GM18909 (cell line): ENCODE results near the gene COL23A1.

Source experiments
- ATAC-seq: cut with Tn5 transposase; IDR thresholded peaks from one replicate; pipeline ENCODE4 v1.9.1; 2021; ENCODE audit warnings: mild to moderate bottlenecking; ENCODE audit not compliant: unreplicated experiment, poor library complexity

COL23A1 gene

DNA sequence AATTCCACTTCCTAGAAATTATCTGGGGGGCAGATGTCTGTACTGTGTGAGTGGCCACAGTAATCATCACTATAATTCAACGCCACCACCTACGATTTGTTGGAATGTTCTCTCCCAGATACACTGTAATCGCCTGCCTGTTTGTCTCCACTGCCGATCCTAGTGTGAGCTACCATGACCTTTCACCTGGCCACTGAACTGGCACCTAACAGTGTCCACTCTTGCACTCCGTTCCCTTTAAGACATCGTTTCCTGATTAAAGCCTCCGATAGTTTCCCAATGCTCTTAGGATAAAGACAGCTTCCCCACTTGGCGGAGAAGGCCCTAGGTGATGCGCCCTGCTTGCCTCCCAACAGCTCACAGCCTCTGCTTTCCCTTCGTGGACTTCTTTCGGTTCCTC is 361.6 kb downstream of the COL23A1 start:
- no peak for ATAC-seq

DNA sequence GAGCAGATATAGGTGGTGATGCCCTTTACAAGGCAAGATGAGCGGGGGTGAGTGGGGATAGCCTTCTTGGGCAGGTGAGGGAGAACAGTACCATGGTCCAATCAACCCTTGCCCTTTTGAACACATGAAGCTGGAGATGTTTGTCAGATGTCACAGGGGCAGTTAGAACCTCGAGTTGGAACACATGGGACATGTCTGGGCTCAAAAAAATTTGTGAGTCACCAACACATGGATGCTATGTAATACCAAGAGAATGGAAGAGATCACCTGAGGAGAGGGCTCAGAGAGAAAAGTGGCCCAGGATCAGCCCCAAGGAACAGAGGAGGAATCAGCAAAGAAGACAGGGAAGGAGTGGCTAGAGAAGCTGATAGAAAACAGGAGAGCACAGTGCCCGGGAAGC is 362.3 kb downstream of the COL23A1 start:
- ATAC-seq: no peak

DNA sequence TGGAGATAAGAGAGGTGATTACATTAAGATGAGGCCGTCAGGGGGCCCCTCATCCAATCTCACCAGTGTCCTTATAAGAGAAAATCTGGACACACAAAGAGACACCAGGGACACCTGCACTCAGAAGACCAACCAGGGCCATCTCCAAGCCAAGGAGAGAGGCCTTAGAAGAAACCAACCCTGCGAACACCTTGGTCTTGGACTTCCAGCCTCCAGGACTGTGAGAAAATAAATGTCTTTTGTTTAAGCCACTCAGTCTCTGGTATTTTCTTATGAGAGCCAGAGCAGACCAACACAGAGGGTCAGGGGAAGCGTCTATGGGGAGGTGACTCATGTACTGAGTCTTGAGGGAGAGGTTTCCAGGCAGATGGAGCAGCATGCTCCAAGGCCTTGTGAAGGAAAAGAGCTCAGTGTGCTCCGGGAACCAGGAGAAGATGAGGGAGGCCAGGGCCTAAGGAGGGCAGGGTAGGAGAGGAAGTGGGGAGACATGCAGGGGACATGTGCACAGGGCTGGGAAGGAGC is 363.0 kb downstream of the COL23A1 start:
- ATAC-seq: no peak

DNA sequence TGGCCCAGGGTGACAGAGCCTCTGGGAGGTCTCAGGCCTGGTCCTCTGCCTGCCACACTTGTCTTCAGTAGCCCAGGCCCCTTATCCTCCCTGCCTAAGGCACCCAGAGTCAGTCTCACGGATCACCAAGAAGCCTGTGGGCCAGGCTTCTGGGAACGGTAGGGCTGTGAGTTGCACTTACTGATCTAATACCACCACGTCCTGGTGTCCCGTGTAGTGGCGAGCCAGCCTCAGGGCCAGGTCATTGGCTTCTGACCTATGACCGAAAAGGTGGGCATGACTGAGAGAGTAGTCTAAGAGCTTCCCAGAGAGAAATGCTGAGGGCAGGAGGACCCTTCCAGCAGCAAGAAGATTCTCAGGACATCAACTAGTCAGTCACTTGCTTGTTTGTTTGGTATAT is 365.0 kb downstream of the COL23A1 start:
- ATAC-seq: no peak

DNA sequence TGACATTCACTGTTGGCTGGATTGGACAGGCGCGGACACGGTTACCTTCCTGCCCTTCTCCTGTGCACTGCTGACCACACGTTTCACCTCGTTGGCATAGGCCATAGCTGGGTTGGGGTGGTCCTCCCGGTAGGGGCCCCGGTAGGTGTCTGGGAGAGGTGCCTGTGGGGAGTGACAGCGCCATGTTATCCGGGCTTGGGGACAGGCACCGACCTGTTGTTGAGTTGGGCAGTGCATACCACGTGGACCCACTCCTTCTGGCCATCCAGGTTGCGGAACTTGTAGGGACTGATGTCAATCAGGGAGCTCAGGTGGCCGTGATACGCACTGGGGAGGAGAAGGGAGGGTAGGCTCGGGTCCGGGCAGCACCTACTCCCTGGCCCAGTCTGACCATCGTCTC is 365.8 kb downstream of the COL23A1 start:
- no peak for ATAC-seq

DNA sequence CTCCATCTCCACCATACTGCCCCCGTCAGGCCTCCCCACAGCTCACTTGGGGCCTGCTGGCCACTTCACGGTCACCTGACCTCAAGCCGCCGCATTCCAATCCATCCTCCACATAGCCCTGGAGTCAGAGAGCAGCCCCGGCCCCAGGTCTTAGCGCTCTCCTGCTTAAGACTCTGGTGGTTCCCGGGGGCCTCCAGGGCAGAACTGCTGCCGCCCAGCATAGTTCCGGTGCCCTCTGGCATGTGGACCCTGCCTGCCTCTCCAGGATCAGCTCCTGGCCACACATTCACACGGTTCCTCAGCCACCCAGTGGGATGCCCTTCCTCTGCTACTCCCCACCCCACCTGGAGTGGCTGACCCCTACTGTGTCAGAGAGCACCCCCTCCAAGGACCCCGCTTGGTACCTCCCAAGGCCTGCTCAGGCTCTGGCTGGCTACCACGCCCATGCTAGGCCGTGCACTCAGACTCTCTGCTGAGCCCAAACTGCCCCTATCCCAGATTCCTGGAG is 366.3 kb downstream of the COL23A1 start:
- ATAC-seq: no peak

DNA sequence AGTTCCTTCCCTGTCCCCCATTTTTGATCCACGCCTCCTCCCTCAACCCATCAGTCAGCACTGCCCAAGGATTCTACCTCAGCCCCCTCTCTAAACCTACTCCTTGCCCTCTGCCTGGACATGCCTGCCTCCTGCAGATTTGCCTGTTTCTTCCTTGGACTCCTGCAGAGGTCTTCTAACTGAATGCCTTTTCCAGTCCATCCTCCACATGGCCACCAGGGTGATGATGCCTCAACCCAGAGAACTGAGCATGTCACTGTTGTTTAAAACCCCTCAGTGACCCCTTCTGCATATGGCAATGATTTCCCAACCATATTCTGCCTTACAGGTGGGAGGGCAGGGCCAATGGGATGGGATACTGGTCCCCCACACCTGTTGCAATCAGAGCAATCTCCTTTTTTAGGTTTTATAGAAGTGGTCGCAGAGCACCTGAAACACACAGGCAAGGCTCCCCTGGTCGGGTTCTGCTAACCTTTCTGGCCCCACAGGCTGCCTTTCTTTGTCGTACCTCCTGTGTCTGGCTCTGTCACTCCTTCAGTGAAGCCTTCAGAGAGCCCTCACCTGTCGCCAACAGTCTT is 366.9 kb downstream of the COL23A1 start:
- no peak for ATAC-seq

DNA sequence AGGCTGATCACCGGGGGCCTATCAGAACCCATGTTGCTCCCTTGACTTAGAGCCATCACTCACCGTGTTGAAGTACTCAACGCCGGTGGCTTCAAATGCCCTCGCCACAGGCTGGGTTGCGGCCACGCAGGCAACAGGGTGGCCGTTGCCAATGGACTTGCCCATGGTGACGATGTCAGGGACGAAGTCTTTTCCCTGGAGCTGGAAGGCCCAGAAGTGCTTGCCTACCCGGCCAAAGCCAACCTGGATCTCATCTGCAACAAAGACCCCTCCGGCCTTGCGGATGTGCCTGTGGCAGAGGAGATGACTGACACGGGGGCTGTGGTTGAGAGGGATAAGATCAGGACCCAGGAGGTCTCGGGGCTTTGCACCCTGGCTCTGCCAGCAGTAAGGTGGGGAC is 367.9 kb downstream of the COL23A1 start:
- ATAC-seq: no peak

DNA sequence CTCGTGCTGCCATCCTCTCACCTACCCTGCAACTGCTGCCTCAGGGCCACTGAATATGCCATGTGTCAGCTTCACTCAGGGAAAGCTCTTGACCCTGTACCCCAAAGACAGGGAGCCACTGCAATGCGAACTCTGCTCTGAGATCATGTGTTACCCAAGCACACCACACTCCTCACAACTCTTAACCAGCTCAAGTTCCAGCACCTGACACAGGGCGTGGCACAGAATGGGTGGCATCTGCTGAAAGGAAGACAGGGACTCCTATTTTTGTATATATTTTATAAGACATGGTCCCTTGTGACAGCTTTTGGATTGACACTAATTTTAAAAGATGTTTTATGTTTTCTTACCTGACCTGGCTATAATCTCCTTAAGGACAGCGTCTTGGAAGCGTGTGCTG is 368.3 kb downstream of the COL23A1 start:
- ATAC-seq: no peak

DNA sequence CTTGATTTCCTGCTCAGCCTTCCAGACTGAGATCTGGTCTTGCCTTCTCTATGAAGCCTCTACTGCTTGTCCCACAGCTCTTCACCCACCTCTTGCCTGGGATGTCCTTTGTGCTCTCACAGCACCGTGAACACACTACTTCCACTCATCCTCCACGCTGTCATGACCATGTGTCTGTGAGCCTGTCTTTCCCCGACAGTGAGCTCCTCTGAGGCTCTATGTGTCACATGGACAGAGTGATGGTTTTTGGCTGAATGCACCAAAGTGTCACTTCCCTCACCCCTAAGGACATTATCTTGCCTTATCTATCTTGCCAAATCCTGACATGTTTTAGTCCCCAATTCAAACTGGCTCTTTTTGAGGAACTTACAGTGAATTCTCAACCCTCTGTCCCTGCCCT is 368.9 kb downstream of the COL23A1 start:
- ATAC-seq: no peak

DNA sequence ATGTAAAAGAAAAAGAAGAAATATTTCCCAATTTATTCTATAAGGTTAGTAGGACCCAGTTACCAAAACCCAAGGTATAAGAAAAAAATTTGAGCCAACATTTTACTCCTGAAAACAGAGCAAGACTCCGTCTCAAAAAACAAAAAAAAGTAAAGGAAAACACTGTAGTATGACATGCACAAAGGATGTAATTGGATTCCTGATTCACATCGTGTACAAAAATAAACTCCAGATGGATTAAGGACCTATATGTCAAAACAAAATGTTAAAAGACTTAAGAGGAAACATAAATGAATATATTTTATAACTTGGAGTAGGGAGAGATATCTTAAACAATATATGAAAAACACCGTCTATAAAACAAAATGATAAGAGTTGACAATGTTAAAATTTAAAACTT is 371.4 kb downstream of the COL23A1 start:
- no peak for ATAC-seq

DNA sequence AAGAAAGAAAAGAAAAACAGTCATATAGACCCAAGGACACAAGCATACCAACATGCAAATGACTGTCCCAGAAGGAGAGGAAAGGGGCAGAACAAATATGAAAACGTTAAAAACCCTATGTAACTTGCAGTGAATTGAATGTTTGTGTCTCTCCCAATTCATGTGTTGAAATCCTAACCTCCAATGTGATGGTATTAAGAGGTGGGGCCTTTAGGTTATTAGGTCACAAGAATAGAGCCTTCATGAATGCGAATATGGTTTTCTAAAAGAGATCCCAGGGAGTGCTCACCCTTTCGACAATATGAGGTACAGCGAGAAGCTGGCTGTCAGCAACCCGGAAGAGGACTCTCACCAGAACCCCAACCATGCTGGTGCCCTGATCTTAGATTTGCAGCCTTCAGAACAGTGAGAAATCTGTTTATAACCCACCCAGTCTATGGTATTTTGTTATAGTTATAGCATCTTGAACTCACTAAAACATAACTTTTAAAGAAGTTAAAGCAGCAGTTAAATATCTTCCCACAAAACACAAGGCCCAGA is 371.9 kb downstream of the COL23A1 start:
- ATAC-seq: no peak

DNA sequence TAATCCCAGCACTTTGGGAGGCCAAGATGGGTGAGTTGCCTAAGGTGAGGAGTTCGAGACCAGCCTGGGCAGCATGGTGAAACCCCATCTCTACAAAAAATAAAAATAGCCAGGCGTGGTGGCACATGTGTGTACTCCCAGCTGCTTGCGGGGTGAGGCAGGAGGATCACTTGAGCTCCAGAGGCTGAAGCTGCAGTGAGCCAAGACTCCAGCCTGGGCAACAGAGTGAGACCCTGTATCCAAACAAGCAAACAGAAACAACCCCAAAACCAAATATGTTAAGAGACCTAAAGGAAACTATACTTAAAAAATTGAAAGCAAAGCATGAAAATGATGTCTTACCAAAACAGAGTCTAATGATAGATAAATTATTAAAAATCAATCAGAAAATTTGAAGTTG is 373.4 kb downstream of the COL23A1 start:
- ATAC-seq: no peak

DNA sequence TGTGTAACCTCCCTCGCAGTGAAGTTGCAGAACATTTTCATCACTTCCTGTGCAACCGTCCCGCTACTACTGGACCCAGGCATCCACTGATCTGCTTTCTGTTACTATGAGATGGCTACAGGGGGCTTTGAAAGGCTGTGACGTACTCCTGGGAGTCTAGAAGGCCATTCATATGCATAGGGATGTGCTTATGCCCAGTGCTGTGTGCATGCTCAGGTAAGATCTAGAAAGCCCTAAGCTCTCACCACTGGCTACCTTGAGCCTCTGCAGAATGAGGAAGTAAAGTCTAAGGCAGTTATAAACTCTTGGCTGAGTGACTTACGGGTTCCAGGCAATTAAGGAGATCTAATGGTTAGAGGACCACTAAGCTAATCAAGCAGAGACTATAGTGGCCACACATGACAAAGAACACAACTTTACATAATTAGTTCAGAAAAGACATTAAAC is 374.1 kb downstream of the COL23A1 start:
- ATAC-seq: no peak

DNA sequence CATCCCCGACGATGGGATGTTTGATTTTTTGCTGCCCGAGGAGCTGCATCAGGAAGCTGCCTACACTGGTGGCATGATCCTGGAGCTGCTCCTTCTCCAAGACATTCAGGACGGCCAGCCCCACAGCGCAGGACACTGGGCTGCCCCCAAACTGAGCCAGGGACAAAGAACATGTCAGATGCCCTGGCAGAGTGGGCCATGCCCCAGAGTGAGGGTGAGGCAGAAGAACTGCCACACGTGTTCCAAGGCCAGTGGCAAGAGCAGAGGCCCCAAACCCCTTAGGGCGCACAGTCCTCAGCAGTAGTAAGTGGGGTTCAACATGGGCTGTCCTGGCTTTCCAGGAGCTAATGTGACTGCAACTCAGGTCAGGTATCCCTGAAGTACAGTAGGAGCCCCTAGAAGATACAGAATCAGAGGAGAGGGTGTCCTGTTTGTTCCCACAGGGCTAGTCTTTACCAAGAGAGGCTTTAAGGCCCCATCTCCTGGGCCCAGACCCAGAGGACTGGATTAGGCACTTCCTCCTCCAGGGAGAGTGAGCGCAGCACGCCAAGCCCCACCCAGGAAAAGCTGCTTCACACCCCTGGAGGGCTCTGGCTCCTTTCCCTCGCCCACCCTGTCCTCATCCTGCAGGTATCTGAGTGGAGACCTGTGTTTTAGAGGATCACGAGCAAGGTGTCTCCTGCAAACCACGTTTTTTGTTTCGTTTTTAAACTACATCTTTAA is 374.8 kb downstream of the COL23A1 start:
- no peak for ATAC-seq

DNA sequence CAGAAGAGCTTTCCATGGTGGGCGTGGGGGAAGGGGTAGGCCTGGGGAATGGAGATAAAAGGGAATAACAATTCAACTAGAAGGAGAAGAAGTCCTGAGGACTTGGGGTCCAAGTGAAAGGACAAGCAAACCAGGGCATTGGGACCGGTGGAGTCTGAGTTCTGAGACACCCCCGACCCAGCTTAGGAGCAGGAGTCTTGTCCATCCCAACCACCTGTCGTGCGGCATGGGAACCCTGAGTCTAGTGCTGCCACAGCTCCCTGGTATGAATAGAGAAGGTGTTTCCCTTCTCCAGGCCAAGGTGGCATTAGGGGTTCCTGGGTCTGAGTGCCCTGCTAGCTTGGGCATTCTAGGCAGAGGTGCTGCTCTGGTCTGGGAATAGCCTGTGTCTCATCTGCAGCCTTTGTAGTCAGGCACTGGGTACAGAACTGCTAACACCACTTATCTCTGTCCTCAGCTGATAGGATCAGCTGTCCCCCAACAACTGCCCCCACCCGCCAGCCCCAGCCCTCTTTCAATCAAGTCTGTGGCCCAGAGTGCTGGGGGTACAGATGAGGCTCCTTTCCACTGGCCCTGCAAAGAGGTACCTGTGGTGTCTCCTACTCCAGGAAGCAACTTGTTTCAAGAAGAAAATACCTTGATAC is 375.9 kb downstream of the COL23A1 start:
- ATAC-seq: no peak

DNA sequence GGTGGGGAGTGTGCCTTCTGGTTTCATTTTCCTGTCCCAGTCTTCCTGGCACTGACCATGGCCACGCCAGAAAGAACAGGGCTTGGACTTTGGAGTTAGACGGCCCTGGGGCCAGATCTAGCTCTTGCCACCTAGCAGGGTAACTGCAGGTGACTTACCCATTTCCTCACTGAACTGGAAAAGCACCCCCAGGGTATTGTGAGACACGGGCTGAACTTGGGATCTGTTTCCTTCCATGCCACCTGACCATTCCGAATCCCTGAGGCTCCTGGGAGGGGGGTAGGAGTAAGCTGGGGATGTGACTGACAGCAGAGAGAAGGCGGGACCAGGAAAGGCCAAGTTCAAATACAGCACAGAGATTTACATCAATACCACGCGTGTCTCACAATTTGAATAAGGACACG is 376.4 kb downstream of the COL23A1 start:
- no peak for ATAC-seq

DNA sequence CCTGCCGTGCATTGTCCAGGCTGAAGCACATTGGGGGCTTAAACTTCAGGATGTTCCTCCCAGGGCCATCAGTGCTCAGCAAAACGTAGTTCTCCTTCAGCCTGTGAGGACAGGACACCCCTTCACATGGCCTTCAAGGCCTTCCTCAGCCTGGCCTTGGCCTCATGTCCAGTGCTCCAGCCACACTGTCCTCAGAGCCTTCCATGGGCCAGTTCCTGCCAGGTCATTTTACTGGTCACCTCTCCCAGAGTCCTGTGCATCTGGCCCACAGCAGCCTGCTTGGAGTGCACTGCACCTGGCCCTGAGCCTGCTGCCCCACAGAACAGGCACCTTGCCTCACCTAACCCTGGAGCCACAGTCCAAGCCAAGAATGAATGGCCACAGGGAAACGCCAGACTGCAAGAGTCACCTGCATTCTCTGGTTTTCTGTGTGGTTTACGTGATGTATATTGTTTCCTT is 377.2 kb downstream of the COL23A1 start:
- no peak for ATAC-seq

DNA sequence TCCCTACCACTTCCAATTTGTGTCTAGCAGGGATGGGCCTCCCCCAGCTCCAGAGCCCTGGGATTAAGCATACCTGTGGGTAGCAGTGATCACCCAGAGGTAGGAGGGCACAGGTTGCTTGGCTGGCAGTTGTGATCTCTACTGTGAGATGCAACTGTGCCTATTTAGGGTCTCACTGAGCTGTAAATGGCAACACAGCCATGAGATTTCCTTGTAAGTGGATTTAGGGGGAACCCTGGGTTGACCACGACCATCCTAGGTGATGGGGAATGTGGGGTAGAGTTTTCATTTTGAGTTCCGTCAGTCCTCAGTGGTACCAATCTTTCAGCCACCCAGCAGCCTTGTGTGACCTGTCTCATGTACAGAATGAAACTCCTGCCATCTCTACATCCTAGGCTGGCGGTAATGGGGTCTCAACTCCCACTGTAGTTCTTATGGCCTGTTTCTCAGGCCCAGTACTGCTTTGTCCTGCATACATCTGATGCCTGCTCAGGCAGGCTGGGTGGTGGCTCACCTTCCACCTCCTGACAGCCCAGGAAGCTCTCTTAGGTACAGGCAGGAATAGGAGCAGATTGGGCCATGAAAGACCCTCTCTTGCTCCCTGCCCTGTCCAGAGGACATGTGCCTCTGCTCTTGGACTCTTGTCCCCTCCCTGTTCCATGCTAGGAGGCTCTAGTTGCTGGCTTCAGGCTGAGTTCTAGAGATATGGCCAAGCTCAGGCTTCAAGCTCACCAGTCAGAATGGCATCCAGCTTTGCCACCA is 377.8 kb downstream of the COL23A1 start:
- no peak for ATAC-seq
